Measurements from ENCODE around the gene MAP3K21. TPM values are rescaled to one million over a fixed set of nuclear protein-coding genes. Genes with fewer than 3 reads are reported as not detected.

The MAP3K21 gene
- total and polyA plus RNA-seq, 9 of the 15 experiments (the other 6 are each of a cell fraction or from before 2014, with no cell fraction given) = 0.23 to 0.86 (median 0.49) TPM

GRCh38 chr1:233281711-233282581 is 45.6 kb upstream of the MAP3K21 start:
- BruUV-seq (replicated peaks) = no TSS peak
- no peak for DNase-seq (ENCODE audit: extremely low read depth in 1 of 4, low spot score in 3 of 4)
- no peak overlapping the region for H2AFZ ChIP-seq (ENCODE audit: low read depth, low read length)
- no peaks in the 10 kb centered on the region for H3K27me3 ChIP-seq (ENCODE audit: control insufficient read depth in 2 of 2, insufficient read depth in 2 of 2, low read length in 2 of 2)
- no peak for TF ChIP-seq GATAD2B (IDR thresholded peaks at IDR 0.05; ENCODE audit: borderline replicate concordance)
- TF ChIP-seq ZFP30 (CRISPR knock-in tag; IDR thresholded peaks at IDR 0.05; ENCODE audit: borderline replicate concordance) = no peak
- TF ChIP-seq CREM (IDR thresholded peaks at IDR 0.05; ENCODE audit: low read depth) = no peak
- TF ChIP-seq ZNF347 (CRISPR knock-in tag; IDR thresholded peaks at IDR 0.05; ENCODE audit: low read depth) = no peak
- no peak for TF ChIP-seq ZNF740 (CRISPR knock-in tag; IDR thresholded peaks at IDR 0.05)
- TF ChIP-seq ZNF740 (tag; IDR thresholded peaks at IDR 0.05) = no peak
- no peak for TF ChIP-seq CHAMP1 (IDR thresholded peaks at IDR 0.05)
- TF ChIP-seq HDAC3 (IDR thresholded peaks at IDR 0.05; ENCODE audit: borderline replicate concordance, partially characterized antibody) = no peak
- TF ChIP-seq E2F5 (CRISPR knock-in tag; IDR thresholded peaks at IDR 0.05) = no peak
- TF ChIP-seq FOXA3 (CRISPR knock-in tag; conservative IDR thresholded peaks at IDR 0.05 in 1 of 2, IDR thresholded peaks at IDR 0.05 in 1 of 2) = no peak
- TF ChIP-seq CBX1 (IDR thresholded peaks at IDR 0.05; ENCODE audit: low read depth) = no peak
- TF ChIP-seq STAT5B (CRISPR knock-in tag; IDR thresholded peaks at IDR 0.05) = no peak
- no peak for TF ChIP-seq PYGO2 (tag; IDR thresholded peaks at IDR 0.05)
- no peak for TF ChIP-seq MITF (IDR thresholded peaks at IDR 0.05)
- H3K9ac ChIP-seq (ENCODE audit: insufficient read depth in 1 of 2, low read depth in 2 of 2, low read length in 2 of 2) = no peak overlapping the region
- H4K20me1 ChIP-seq (replicated peaks; ENCODE audit: control insufficient read depth, insufficient read depth, low read length) = no peaks in the 10 kb centered on the region; the same call in 1 of the 2 replicates
- no peak overlapping the region for H3K27ac ChIP-seq (ENCODE audit: extremely low read depth, low read depth, low read length)
- H3K4me2 ChIP-seq (ENCODE audit: insufficient read depth, low read length) = no peak overlapping the region
- H3K4me1 ChIP-seq (replicated peaks in 1 of 2; ENCODE audit: control insufficient read depth in 2 of 2, insufficient read depth in 2 of 2, low read length in 2 of 2) = no peaks in the 10 kb centered on the region
- in situ Hi-C loops (cut with MboI) = no loop called here
- no peaks in the 10 kb centered on the region for H3K9me1 ChIP-seq (ENCODE audit: control insufficient read depth, insufficient read depth, low read length)
- ChIA-PET CTCF (ENCODE audit: low intra/inter-chr PET ratio) (no interaction called here), POLR2A (no interaction called here)
- no peak for FAIRE-seq
- H3K36me3 ChIP-seq (ENCODE audit: control insufficient read depth, insufficient read depth, low read length) = no peaks in the 10 kb centered on the region
- WGBS (ENCODE audit: insufficient coverage, low coverage, missing lambda C conversion rate) = under 1% methylated on average over 8 of the region's 8 CpGs
- no peak for ATAC-seq
- H3K9me3 ChIP-seq (replicated peaks; ENCODE audit: control insufficient read depth, insufficient read depth, low read depth, low read length) = no peaks in the 10 kb centered on the region
- H3K79me2 ChIP-seq (ENCODE audit: control insufficient read depth, insufficient read depth, low read length) = no peaks in the 10 kb centered on the region
- intact Hi-C loops (cut with micrococcal nuclease) = no loop called here
- no peak overlapping the region for H3K4me3 ChIP-seq
